ENCODE results near the gene LZTR1.

- TF ChIP-seq POLR2AphosphoS5 (IDR thresholded peaks at IDR 0.05; ENCODE audit: borderline replicate concordance, low read depth, low read length) (no peak), EZH2 (IDR thresholded peaks at IDR 0.05) (no peak)
These were observed 19.0 kb downstream of the LZTR1 start for GRCh38 chr22:21000987-21001600.
